IPS DF 6.9 (cell line): ENCODE data around the gene ITPK1.
"Not testable (repeated sequence)": the region's sequence is repeated elsewhere in the genome, so short reads cannot be mapped to it uniquely, and the experiment has no call there.

Experiments used
- DNase-seq: peaks from one replicate; pipeline ENCODE4 v3.0.0-alpha.2; 2013; ENCODE audit warnings: low read depth, low spot score
- H3K27ac ChIP-seq: one replicate; pipeline ENCODE4 v1.5.1; 2013; ENCODE audit warnings: low read length, control low read depth
- H3K27me3 ChIP-seq: 2 replicates; pipeline ENCODE4 v1.6.1; 2013; ENCODE audit warnings: mild to moderate bottlenecking, low read length; ENCODE audit not compliant: control insufficient read depth, insufficient read depth
- H3K36me3 ChIP-seq: 2 replicates; pipeline ENCODE4 v1.6.1; 2013; ENCODE audit warnings: low read length; ENCODE audit not compliant: control insufficient read depth, insufficient read depth
- H3K4me1 ChIP-seq: 2 replicates; pipeline ENCODE4 v1.6.1; 2013; ENCODE audit warnings: low read length; ENCODE audit not compliant: control insufficient read depth, insufficient read depth
- H3K4me3 ChIP-seq: 2 replicates; pipeline ENCODE4 v1.5.1; 2013; ENCODE audit warnings: mild to moderate bottlenecking, low read length
- H3K9me3 ChIP-seq: 2 replicates; pipeline ENCODE4 v1.6.1; 2013; ENCODE audit warnings: low read length, inconsistent platforms; ENCODE audit not compliant: control insufficient read depth, insufficient read depth
- WGBS: extraction: QIAGEN DNeasy Blood & Tissue Kit; methylation state at CpG from one replicate; pipeline ENCODE4 v1.1.7; 2013; ENCODE audit warnings: mixed read lengths, missing lambda C conversion rate; ENCODE audit not compliant: insufficient read length, insufficient coverage; 5-methylcytosine and 5-hydroxymethylcytosine counted together

The ITPK1 gene

GRCh38 chr14:93131257-93131820 lies 15.6 kb upstream of the ITPK1 start:
- no CpG with 5 or more reads among the region's 5 CpGs for WGBS
- H3K4me1 ChIP-seq, H3K27ac ChIP-seq, H3K36me3 ChIP-seq, H3K27me3 ChIP-seq, DNase-seq, H3K4me3 ChIP-seq, H3K9me3 ChIP-seq: not testable (repeated sequence)

GRCh38 chr14:93128725-93129459 lies 13.2 kb upstream of the ITPK1 start:
- DNase-seq: no peak
- Histone ChIP-seq H3K27ac (no peak overlapping the region), H3K4me1 (no peaks in the 10 kb centered on the region), H3K4me3 (no peak overlapping the region), H3K27me3 (no peaks in the 10 kb centered on the region), H3K36me3 (no peaks in the 10 kb centered on the region), H3K9me3 (no peaks in the 10 kb centered on the region)
- WGBS: no CpG with 5 or more reads among the region's 3 CpGs

GRCh38 chr14:93126111-93126510 lies 10.4 kb upstream of the ITPK1 start:
- Histone ChIP-seq H3K4me3 (no peak overlapping the region), H3K9me3 (no peaks in the 10 kb centered on the region), H3K27me3 (no peaks in the 10 kb centered on the region), H3K4me1 (no peaks in the 10 kb centered on the region), H3K27ac (no peak overlapping the region), H3K36me3 (no peaks in the 10 kb centered on the region)
- no peak for DNase-seq
- WGBS: no CpG with 5 or more reads among the region's 9 CpGs

- no peak overlapping the region for H3K4me3 ChIP-seq
- DNase-seq: no peak
- no CpG with 5 or more reads among the region's 6 CpGs for WGBS
- no peaks in the 10 kb centered on the region for H3K36me3 ChIP-seq
- no peaks in the 10 kb centered on the region for H3K4me1 ChIP-seq
- no peak overlapping the region for H3K27ac ChIP-seq
- no peaks in the 10 kb centered on the region for H3K27me3 ChIP-seq
- no peaks in the 10 kb centered on the region for H3K9me3 ChIP-seq
Measured at GRCh38 chr14:93122826-93123225, 7.1 kb upstream of the ITPK1 start.

- no CpG with 5 or more reads among the region's 5 CpGs for whole genome bisulfite sequencing
- no peaks in the 10 kb centered on the region for H3K9me3 ChIP-seq
- no peak overlapping the region for H3K4me3 ChIP-seq
Measured at GRCh38 chr14:93121030-93121834, 5.5 kb upstream of the ITPK1 start.

GRCh38 chr14:93120517-93120916 lies 4.8 kb upstream of the ITPK1 start:
- no peak overlapping the region for H3K4me3 ChIP-seq
- H3K4me1 ChIP-seq: no peaks in the 10 kb centered on the region
- H3K27me3 ChIP-seq: no peaks in the 10 kb centered on the region
- H3K36me3 ChIP-seq: no peaks in the 10 kb centered on the region
- no peaks in the 10 kb centered on the region for H3K9me3 ChIP-seq
- no CpG with 5 or more reads among the region's 4 CpGs for WGBS
- no peak for DNase-seq
- H3K27ac ChIP-seq: no peak overlapping the region

More at GRCh38 chr14:93121030-93121834, 5.5 kb upstream of the ITPK1 start:
- H3K27me3 ChIP-seq: no peaks in the 10 kb centered on the region
- H3K27ac ChIP-seq: no peak overlapping the region
- H3K36me3 ChIP-seq: no peaks in the 10 kb centered on the region
- no peaks in the 10 kb centered on the region for H3K4me1 ChIP-seq
- DNase-seq: no peak

GRCh38 chr14:93116676-93117200 lies 1.0 kb upstream of the ITPK1 start:
- Histone ChIP-seq H3K4me1 (peaks cover 2% of the 10 kb centered on the region; the same call in 1 of the 2 replicates), H3K27ac (no peak overlapping the region), H3K4me3 (no peak overlapping the region), H3K9me3 (no peaks in the 10 kb centered on the region), H3K27me3 (no peaks in the 10 kb centered on the region), H3K36me3 (no peaks in the 10 kb centered on the region)
- DNase-seq: no peak
- no CpG with 5 or more reads among the region's 11 CpGs for WGBS

GRCh38 chr14:93115069-93115820 lies 480 bp downstream of the ITPK1 start:
- H3K36me3 ChIP-seq: no peaks in the 10 kb centered on the region
- H3K9me3 ChIP-seq: no peaks in the 10 kb centered on the region
- whole genome bisulfite sequencing: no CpG with 5 or more reads among the region's 99 CpGs
- no peak for DNase-seq
- H3K27me3 ChIP-seq: no peaks in the 10 kb centered on the region
- no peak overlapping the region for H3K27ac ChIP-seq
- H3K4me1 ChIP-seq: peaks cover 2% of the 10 kb centered on the region; the same call in 1 of the 2 replicates
- peak overlapping the region; percentile 92 for H3K4me3 ChIP-seq

GRCh38 chr14:93114713-93115068 lies 1.0 kb downstream of the ITPK1 start:
- Histone ChIP-seq H3K36me3 (no peaks in the 10 kb centered on the region), H3K27ac (no peak overlapping the region), H3K4me3 (peak overlapping the region; percentile 92), H3K27me3 (no peaks in the 10 kb centered on the region), H3K4me1 (peaks cover 2% of the 10 kb centered on the region; the same call in 1 of the 2 replicates), H3K9me3 (no peaks in the 10 kb centered on the region)
- DNase-seq: no peak
- WGBS: no CpG with 5 or more reads among the region's 38 CpGs
